Thoracic aorta (tissue), 2 donors: ENCODE results near the gene ASB15. TPM values are rescaled to one million over a fixed set of nuclear protein-coding genes. Genes with fewer than 3 reads are reported as not detected.

ENCODE experiments used
- ATAC-seq: fragments of 150-250 bp; one replicate; pipeline ENCODE4 v1.8.0; 2017; ENCODE audit warnings: low read depth; ENCODE audit not compliant: insufficient number of reproducible peaks, low FRiP score
- DNase-seq: peaks from one replicate; pipeline ENCODE4 v3.0.0-alpha.2; 2020; ENCODE audit warnings: low spot score
- H3K27ac ChIP-seq, 2 donors: fragments of 200-600 bp; sonication (generic); 1 replicate in 1 of 2; 2 replicates in 1 of 2; pipeline ENCODE4 v1.5.1; 2016; ENCODE audit warnings: mild to moderate bottlenecking in 2 of 2, moderate library complexity in 2 of 2
- H3K27me3 ChIP-seq: fragments of 200-600 bp; sonication (generic); replicated peaks from 2 replicates; pipeline ENCODE4 v1.6.0; 2016; ENCODE audit warnings: mild to moderate bottlenecking; ENCODE audit not compliant: insufficient read depth
- H3K36me3 ChIP-seq: fragments of 200-600 bp; sonication (generic); one replicate; pipeline ENCODE4 v1.5.1; 2016
- H3K4me1 ChIP-seq, 2 donors: fragments of 200-600 bp; sonication (generic); 1 replicate in 1 of 2; 2 replicates in 1 of 2; pipeline versions ENCODE4 v1.5.1 to v1.6.0; 2016; ENCODE audit warnings: low read depth in 2 of 2, mild to moderate bottlenecking in 1 of 2; ENCODE audit not compliant: control insufficient read depth in 1 of 2
- H3K4me3 ChIP-seq: fragments of 200-600 bp; sonication (generic); 2 replicates; pipeline ENCODE4 v1.5.1; 2016; ENCODE audit warnings: mild to moderate bottlenecking
- H3K9me3 ChIP-seq: fragments of 200-600 bp; sonication (generic); 2 replicates; pipeline ENCODE4 v1.5.1; 2016
- total RNA-seq, 2 donors: library from RNA; depleted of rRNA; stranded (reverse); fragments of >200 nt; gene quantifications; one replicate each; pipeline versions ENCODE4 v1.1.0 to v1.2.3, GENCODE V29; 2016
- TF ChIP-seq, protein P1 (sequence below): fragments of 200-600 bp; sonication (generic); IDR thresholded peaks from one replicate; pipeline ENCODE4 v1.5.1; 2019; ENCODE audit warnings: antibody characterized with exemption

The ASB15 gene
- total RNA-seq, 2 donors from 2014 or later, result not detected

DNA sequence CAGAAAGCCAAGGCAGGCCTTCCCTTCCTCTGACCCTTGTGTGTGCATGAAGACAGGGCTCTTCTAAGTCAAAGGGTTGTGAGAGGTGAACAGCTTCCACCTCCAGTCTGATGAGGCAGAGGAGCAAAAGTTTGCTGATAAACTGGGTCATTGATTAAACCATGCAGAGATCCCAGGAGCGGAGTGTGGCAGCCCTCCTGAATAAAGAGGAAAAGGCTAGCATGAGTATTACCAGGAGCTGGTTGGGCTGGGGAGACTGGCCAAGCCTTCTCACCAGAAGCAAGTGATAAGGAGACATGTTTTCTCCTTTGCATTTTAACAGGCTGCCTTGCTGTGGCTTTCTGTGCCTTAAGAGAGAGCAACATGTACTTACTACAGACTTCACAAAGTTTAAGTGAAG lies 64.3 kb downstream of the ASB15 start:
- TF ChIP-seq, protein P1, sequence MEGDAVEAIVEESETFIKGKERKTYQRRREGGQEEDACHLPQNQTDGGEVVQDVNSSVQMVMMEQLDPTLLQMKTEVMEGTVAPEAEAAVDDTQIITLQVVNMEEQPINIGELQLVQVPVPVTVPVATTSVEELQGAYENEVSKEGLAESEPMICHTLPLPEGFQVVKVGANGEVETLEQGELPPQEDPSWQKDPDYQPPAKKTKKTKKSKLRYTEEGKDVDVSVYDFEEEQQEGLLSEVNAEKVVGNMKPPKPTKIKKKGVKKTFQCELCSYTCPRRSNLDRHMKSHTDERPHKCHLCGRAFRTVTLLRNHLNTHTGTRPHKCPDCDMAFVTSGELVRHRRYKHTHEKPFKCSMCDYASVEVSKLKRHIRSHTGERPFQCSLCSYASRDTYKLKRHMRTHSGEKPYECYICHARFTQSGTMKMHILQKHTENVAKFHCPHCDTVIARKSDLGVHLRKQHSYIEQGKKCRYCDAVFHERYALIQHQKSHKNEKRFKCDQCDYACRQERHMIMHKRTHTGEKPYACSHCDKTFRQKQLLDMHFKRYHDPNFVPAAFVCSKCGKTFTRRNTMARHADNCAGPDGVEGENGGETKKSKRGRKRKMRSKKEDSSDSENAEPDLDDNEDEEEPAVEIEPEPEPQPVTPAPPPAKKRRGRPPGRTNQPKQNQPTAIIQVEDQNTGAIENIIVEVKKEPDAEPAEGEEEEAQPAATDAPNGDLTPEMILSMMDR, result no peak

DNA sequence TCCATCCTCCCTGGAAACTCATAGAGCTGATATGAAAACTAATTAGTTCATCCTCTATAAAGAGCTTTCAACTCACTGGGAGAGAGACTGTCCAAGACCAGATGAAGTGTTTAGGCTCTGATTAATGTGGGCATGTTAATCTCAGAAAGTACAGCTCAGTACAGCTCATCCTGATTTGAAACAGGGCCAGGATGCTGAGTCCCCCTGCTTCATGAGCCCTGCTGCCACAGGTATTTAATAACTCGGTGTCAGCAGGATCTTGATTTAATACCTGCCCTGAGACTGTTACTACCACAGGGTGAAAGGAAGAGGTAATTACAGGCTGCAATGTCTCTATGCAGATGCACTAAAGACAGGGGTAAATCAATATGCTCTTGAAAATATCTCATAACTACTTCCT lies 64.9 kb downstream of the ASB15 start:
- H3K27me3 ChIP-seq, result no peaks in the 10 kb centered on the region
- no peak overlapping the region for H3K27ac ChIP-seq
- no peaks in the 10 kb centered on the region for H3K4me1 ChIP-seq
- H3K36me3 ChIP-seq, result no peaks in the 10 kb centered on the region
- TF ChIP-seq, protein P1, result no peak
- ATAC-seq (no peak), DNase-seq (no peak)
- H3K9me3 ChIP-seq, result no peaks in the 10 kb centered on the region
- H3K4me3 ChIP-seq, result no peak overlapping the region

More for the DNA sequence above, 64.3 kb downstream of the ASB15 start:
- ATAC-seq (no peak), DNase-seq (no peak)
- no peak overlapping the region for H3K4me3 ChIP-seq
- no peaks in the 10 kb centered on the region for H3K27me3 ChIP-seq
- no peaks in the 10 kb centered on the region for H3K4me1 ChIP-seq
- no peak overlapping the region for H3K27ac ChIP-seq
- no peaks in the 10 kb centered on the region for H3K9me3 ChIP-seq
- no peaks in the 10 kb centered on the region for H3K36me3 ChIP-seq

DNA sequence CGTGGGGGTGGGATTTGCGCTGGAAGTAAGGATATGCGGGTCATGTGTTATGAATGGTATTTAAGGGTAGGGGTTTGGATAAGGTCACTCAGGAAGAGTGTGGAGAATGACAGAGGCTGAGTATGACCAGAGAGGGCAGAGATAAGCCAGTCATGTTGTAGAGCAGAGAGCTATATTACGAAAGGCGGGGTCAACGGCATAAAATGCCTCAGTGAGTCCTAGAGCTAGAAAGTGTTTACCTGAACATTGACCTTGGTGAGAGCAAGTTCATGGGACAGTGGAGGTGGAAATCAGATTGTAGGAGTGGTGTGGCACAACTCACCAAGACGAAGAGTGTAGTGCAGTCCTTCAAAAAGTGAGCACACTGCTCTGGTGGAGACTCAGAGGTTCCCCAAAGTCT lies 67.9 kb downstream of the ASB15 start:
- Histone ChIP-seq H3K27me3 (no peaks in the 10 kb centered on the region), H3K36me3 (no peaks in the 10 kb centered on the region), H3K4me1 (peaks cover 0 to 5% of the 10 kb centered on the region in 2 donors), H3K4me3 (no peak overlapping the region), H3K9me3 (no peaks in the 10 kb centered on the region), H3K27ac (no peak overlapping the region)
- DNase-seq (no peak), ATAC-seq (no peak)
- TF ChIP-seq, protein P1, result no peak

DNA sequence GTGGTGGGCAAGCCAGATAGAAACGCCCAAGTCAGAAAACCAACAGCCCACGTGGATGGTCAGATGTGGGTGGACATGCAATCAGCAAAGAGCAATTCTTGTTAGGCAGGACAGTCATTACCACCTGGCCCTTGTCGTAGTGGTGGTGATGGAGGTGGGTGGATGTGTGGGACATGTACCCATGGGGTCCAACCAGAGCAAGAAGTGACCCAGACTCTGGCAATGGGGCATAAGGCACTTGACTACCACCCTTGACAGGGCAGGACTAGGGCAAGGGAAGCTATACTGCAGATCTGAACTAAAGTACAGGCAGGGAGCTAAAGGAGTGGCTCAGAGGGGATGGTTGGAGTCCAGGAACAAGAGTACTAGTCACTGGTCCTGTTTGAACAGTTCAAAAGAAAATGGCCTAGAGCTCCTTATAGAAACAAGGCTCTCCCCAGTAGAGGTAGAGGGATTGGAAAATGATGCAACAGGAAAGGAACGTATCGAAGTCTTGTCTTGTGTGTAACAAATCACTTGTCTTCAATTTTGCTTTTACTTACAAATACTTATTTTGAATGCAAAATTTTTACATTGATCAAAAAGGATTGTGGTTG lies 71.6 kb downstream of the ASB15 start:
- DNase-seq, result no peak
- Histone ChIP-seq H3K9me3 (no peaks in the 10 kb centered on the region), H3K4me1 (peaks cover 0 to 7% of the 10 kb centered on the region in 2 donors), H3K4me3 (no peak overlapping the region), H3K36me3 (no peaks in the 10 kb centered on the region), H3K27ac (no peak overlapping the region), H3K27me3 (no peaks in the 10 kb centered on the region)
- no peak for ATAC-seq
- TF ChIP-seq, protein P1, result no peak

DNA sequence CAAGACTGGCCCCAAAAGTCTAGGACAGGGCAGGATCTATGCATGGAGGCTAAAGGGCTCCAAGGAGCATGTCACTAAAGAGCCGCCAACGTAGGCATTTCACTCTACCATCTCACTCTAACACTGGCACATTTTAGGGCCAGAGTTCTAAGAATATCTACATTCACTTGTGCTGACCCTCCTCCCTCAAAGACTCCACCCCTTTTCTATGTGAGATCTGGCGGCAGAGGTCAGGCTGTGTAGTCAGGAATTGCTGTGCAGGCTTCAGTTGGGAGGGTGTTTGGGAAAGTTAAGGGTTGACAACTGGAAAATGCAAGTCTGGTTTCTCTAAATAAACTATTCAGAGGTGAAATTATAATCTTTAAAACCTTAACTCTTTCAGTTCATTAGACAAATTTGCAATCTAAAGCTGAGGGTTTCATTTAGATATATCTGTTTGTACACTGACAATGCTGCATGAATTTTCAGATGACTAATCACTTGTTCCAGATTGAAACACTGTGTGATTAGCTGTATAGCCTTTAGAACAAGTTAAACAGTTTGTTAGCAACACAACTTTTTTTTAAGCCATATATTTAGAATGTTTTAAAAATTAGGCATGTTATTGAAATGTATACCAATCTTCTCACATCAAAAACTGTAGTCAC lies 72.3 kb downstream of the ASB15 start:
- H3K9me3 ChIP-seq, result no peaks in the 10 kb centered on the region
- TF ChIP-seq, protein P1, result no peak
- no peaks in the 10 kb centered on the region for H3K36me3 ChIP-seq
- DNase-seq, result no peak
- H3K27ac ChIP-seq, result no peak overlapping the region
- H3K27me3 ChIP-seq, result no peaks in the 10 kb centered on the region
- ATAC-seq, result no peak
- peaks cover 0 to 7% of the 10 kb centered on the region in 2 donors for H3K4me1 ChIP-seq
- no peak overlapping the region for H3K4me3 ChIP-seq
